Neutrophil (primary cell): ENCODE measurements around the gene CHD2.
"Not testable (repeated sequence)": the region's sequence is repeated elsewhere in the genome, so short reads cannot be mapped to it uniquely, and the experiment has no call there.

Experiments
- H3K27ac ChIP-seq: fragments of 200-600 bp; sonication (generic); 2 replicates; pipeline ENCODE4 v1.5.1; 2016; ENCODE audit warnings: mild to moderate bottlenecking, moderate library complexity
- H3K27me3 ChIP-seq: fragments of 200-600 bp; sonication (generic); 2 replicates; pipeline ENCODE4 v1.6.0; 2016; ENCODE audit warnings: mild to moderate bottlenecking
- H3K36me3 ChIP-seq: fragments of 200-600 bp; sonication (generic); 2 replicates; pipeline ENCODE4 v1.5.1; 2017
- H3K4me1 ChIP-seq, 2 experiments: fragments of 200-600 bp in 1 of 2; sonication (generic) in 1 of 2; 1 replicate in 1 of 2; 2 replicates in 1 of 2; pipeline versions ENCODE4 v1.5.1 to v1.6.1; 2013 to 2016; ENCODE audit warnings: low read depth in 1 of 2, low read length in 1 of 2, mild to moderate bottlenecking in 1 of 2, moderate library complexity in 1 of 2; ENCODE audit not compliant: control insufficient read depth in 1 of 2, insufficient read depth in 1 of 2
- H3K4me3 ChIP-seq, 2 experiments: fragments of 200-600 bp in 1 of 2; sonication (generic) in 1 of 2; 1 replicate in 1 of 2; 2 replicates in 1 of 2; pipeline ENCODE4 v1.5.1; 2013 to 2016; ENCODE audit warnings: low read depth in 1 of 2, low read length in 1 of 2, mild to moderate bottlenecking in 1 of 2, moderate library complexity in 1 of 2
- H3K9me3 ChIP-seq: fragments of 200-600 bp; sonication (generic); 2 replicates; pipeline ENCODE4 v1.5.1; 2016
- CTCF ChIP-seq: fragments of 200-600 bp; sonication (generic); IDR thresholded peaks from 2 replicates; pipeline ENCODE4 v1.5.1; 2016; ENCODE audit warnings: antibody characterized with exemption

Gene CHD2

GRCh38 chr15:93035092-93035915 lies 135.2 kb downstream of the CHD2 start:
- no peak overlapping the region for H3K27ac ChIP-seq
- no peaks in the 10 kb centered on the region for H3K9me3 ChIP-seq
- no peak for TF ChIP-seq CTCF
- H3K4me1 ChIP-seq = peaks cover 22 to 48% of the 10 kb centered on the region in 2 experiments
- no peak overlapping the region for H3K4me3 ChIP-seq
- H3K27me3 ChIP-seq = no peaks in the 10 kb centered on the region
- H3K36me3 ChIP-seq = no peaks in the 10 kb centered on the region

DNA sequence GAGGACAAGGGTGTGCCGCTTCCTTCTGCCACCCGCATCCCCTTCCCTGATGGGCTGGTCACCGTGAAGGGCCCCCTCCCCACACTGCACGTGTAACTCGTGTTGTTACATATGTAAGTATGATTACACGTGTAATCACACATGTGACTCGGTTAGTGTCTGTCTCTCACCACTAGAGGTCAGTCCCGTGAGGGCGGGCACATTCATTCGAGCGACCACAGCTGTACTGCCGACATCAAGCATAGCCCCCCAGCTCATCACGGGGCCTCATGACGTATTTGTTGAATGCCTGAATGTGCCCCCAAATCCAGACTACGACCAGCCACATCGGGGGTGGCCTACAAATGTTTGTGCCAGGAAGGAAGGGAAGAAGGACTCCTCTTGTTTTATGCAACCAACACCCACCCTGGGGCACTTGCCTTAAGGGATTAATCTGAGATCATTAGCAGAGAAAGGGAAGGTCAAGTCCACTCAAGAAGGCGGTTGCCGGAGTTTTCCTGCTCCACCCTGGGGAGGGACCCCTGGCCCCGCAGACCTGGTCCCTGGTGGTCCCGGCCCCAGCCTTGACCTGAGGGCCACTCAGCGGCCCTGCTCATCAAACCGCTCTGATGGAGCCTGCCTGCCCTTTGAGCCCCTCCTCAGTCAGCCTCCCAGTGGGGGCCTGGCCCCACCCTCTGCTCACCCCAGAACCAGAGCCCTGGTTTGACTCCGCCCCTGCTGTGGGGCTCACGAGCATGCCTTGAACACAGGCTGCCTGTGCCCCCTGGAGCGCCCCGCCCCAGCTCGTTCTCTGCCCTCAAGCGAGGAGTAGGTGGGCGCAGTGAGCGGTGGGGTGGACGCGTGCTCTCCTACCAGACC lies 136.1 kb downstream of the CHD2 start:
- Histone ChIP-seq H3K36me3 (no peaks in the 10 kb centered on the region), H3K9me3 (no peaks in the 10 kb centered on the region), H3K27me3 (no peaks in the 10 kb centered on the region), H3K4me3 (peak overlapping the region in 1 of 2 experiments; percentile 41), H3K27ac (peak overlapping the region; percentile 67), H3K4me1 (peaks cover 19 to 49% of the 10 kb centered on the region in 2 experiments)
- TF ChIP-seq CTCF = peak; percentile 48

GRCh38 chr15:93036951-93037819 lies 137.1 kb downstream of the CHD2 start:
- Histone ChIP-seq H3K27me3 (no peaks in the 10 kb centered on the region), H3K4me3 (peak overlapping the region; percentile 8 to 41), H3K36me3 (no peaks in the 10 kb centered on the region), H3K4me1 (peaks cover 19 to 59% of the 10 kb centered on the region in 2 experiments), H3K27ac (peak overlapping the region; percentile 67), H3K9me3 (no peaks in the 10 kb centered on the region)
- TF ChIP-seq CTCF = no peak

DNA sequence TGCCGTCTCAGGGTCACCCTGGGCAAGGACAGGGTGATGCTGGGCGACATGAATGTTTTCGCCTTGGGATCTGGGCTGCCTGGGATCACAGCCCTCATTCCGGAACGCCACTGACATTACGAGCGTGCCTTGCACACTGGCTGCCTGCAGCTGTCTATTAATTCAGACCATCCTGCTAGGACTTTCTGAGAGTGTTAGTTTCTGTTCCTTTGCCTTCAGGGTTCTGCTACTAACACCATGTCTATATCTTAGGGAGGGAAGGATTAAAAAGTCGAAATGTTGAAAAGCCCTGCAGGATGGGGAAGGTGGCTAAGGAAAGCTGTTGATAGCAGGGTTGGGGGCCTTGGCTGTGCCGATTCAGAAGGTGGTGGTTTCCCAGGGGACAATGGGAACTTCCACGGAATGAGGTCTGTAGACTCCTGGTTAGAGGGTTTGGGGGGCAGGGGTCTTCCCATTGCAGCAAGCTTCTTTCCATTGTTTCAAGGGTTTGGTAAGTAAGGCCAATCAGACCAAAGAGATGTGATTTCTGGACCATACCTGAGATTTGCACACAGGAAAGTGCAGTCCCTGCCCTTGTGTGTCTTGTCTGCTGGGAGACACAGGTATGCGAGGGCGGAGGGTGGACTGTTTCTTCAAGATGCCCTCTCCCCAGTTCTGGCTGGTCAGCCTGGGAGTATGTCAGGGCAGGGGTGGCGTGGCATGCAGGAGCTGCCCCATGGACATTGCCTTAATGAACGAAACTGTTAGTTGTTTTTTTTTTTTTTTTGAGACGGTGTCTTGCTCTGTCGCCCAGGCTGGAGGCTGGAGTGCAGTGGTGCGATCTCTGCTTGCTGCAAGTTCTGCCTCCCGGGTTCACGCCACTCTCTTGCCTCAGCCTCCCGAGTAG lies 137.9 kb downstream of the CHD2 start:
- Histone ChIP-seq H3K27me3 (no peaks in the 10 kb centered on the region), H3K4me1 (peaks cover 19 to 61% of the 10 kb centered on the region in 2 experiments), H3K4me3 (peak overlapping the region in 1 of 2 experiments; percentile 41), H3K27ac (peak overlapping the region; percentile 67), H3K36me3 (no peaks in the 10 kb centered on the region), H3K9me3 (no peaks in the 10 kb centered on the region)
- TF ChIP-seq CTCF = no peak

DNA sequence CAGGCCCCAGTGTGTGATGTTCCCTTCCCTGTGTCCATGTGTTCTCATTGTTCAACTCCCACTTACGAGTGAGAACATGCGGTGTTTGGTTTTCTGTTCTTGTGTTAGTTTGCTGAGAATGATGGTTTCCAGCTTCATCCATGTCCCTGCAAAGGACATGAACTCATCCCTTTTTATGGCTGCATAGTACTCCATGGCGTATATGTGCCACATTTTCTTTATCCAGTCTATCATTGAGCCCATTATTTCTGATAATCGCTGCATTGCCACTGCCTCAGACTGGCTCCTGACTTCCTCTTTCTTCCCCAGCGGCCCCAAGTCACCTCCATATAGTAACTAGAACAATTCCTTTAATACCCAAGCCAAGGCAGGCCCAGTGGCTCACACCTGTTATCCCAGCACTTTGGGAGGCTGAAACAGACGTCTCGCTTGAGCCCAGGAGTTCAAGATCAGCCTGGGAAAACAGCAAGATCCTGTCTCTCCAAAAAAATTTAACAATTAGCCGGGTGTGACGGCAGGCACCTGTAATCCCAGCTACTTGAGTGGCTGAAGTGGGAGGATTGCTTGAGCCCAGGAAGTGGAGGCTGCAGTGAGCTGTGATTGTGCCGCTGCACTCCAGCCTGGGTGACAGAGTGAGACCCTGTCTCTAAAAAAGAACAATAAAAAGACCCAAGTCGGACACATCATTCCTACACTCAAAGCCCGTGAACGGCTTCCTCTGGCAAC lies 139.6 kb downstream of the CHD2 start:
- H3K9me3 ChIP-seq, H3K4me3 ChIP-seq, H3K27me3 ChIP-seq, H3K36me3 ChIP-seq: not testable (repeated sequence)
- peak overlapping the region; percentile 51 for H3K27ac ChIP-seq
- H3K4me1 ChIP-seq = peaks cover 19 to 61% of the 10 kb centered on the region in 2 experiments
